ENCODE measurements around the gene ANKRD27.
A peak's percentile ranks its signal among the peaks of the same experiment; 100 is the strongest.
"Not testable (repeated sequence)": the region's sequence is repeated elsewhere in the genome, so short reads cannot be mapped to it uniquely, and the experiment has no call there.

ANKRD27 gene

DNA sequence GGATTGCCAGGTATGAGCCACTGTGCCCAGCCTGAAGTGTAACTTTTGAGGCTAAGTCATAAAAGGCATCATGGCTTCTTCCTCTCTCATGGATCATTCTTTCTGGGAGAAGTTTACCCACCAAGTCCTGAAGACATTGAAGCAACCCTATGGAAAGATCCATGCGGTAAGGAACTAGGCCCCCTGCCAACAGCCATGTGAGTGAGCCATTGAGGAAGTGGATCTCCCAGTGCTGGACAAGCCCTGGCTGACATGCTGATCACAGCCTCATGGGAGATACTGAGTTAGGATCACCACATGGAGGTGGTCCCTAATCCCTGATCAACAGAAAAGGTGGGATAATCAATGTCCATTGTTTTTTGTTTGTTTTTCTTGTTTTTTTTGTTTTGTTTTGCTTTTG lies 13.3 kb upstream of the ANKRD27 start:
- no peak for DNase-seq (ENCODE audit: low spot score)

DNA sequence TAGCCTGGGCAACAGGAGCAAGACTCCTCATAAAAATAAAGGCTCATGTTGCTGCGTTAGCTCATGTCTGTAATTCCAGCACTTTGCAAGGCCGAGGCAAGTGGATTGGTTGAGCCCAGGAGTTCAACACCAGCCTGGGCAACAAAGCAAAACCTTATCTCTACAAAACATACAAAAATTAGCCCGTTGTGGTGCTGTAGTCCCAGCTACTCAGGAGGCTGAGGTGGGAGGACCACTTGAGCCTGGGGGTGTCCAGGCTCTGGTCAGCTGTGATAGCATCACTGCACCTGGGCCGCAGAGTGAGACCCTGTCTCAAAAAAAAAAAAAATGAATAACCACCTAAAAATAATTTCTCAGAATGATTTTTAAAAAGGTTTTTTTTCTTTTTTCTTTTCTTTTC lies 12.7 kb upstream of the ANKRD27 start:
- no peak for DNase-seq (ENCODE audit: low spot score)

DNA sequence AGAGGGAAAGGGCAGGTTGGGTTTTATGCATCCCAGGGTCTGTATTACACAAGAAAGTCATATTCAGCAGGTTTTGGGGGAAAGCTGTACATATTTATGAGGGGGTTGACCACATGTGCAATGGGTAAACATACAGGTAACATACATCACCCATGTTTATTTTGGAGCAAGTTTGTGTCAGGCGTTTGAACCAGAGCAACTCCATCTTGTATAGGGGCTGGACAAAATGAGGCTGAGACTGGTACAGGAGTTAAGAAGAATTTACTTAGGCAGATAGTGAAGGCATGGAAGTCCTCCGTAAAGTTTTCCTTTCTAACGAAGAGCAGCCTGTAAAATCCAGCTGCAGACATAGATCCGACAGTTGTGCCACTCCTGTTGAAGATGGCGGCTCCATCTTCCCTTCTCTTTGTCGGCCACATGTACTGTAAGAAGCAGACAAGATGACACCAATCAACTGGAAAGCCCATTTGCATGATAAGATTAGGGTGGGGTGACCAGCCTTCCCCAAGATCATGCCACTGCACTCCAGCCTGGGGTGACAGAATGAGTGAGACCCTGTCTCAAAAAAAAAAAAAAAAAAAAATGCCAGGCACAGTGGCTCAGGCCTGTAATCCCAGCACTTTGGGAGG lies 12.0 kb upstream of the ANKRD27 start:
- DNase-seq (ENCODE audit: low spot score), result no peak

DNA sequence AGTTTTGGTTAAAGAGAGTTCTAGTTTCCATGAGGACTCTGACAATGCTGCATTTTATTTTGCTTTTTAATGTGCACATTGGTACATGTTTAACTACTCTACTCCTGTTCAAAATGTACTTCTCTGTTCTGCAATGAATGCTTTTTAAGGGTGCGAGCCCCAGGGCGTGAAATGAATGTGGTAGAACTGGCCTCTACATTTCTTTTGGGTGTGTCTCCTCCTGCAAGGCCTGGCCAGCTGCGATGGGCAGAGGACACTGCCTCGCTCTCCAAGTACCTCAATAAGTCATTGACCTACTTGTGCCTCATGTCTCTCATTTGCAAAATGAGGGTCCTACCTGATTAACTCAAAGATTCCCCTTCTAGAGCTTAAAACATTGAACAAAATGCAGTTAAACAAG lies 7.3 kb upstream of the ANKRD27 start:
- DNase-seq (ENCODE audit: low spot score), result no peak

DNA sequence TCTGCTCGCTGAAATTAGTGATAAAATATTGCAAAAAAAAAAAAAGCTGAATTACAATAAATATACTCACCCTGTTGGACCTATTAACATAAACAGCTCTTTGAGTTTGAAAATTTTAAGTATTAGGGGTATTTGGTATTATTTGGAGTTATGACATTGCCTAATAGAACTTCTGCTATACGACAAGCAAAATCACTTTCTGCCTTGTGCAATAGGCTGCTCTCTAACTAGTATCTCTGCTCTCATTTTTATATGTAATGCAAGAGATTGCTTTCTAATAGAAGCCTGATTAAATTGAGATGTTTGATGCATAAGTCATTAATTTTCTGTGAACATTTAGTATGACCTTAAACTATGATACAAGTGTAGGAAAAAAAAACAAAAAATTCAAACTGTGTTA lies 6.0 kb upstream of the ANKRD27 start:
- no peak for DNase-seq (ENCODE audit: low spot score)

DNA sequence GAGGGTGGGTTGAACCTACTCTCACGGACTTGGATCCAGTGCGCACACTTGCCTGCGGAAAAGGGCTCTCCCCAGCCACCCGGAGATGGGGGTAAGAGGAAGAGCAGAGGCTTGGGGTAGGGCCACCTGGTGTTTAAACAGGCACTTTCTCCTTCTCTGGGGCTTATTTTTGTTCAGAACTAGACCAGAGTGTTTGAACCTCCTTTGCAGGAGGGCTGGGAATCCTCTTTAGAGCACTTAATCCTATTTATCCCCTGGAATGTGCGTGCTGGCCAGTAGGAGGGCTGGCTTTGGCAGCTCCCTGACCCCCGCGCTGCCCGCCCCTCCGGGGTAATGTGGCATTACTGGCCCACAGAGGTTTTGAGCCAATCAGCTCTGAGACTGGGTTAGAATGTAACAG lies 2.7 kb upstream of the ANKRD27 start:
- DNase-seq (ENCODE audit: low spot score), result no peak

DNA sequence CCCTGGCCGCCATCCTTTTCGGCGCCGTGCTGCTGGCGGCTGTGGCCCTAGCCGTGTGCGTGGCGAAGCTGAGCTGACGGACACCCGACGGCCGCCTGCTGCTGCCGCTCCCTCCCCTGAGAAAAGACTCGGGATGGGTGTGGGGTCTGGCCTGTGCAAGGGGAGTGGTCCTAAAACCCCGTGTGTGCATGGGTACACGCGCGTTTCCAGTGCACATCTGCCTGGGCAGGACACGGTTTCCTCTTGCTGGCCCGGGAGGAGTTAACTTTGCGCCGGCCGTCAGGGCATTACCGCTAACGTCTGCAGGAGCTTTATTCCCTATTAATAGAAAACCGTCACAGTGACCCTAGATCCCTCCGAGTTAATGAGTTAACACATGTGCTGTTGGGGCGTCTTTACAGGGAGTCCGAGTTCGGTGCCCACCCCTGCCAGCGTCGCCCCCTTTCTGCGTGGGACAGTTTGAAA lies 1.9 kb upstream of the ANKRD27 start:
- DNase-seq (ENCODE audit: low spot score), result no peak

DNA sequence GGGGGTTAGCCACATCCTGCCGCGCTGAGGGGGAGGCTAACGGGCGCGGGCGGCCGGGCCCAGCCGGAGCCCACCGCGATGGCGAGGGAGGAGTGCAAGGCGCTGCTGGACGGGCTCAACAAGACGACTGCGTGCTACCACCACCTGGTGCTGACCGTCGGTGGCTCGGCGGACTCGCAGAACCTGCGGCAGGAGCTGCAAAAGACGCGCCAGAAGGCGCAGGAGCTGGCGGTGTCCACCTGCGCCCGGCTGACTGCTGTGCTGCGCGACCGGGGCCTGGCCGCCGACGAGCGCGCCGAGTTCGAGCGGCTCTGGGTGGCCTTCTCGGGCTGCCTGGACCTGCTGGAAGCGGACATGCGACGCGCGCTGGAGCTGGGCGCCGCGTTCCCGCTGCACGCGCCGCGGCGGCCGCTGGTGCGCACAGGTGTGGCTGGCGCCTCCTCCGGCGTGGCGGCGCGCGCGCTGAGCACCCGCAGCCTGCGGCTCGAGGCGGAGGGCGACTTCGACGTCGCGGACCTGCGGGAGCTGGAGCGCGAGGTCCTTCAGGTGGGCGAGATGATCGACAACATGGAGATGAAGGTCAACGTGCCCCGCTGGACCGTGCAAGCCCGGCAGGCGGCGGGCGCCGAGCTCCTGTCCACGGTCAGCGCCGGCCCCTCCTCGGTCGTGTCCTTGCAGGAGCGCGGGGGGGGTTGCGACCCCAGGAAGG lies 1.4 kb upstream of the ANKRD27 start:
- DNase-seq (ENCODE audit: low spot score), result no peak

DNA sequence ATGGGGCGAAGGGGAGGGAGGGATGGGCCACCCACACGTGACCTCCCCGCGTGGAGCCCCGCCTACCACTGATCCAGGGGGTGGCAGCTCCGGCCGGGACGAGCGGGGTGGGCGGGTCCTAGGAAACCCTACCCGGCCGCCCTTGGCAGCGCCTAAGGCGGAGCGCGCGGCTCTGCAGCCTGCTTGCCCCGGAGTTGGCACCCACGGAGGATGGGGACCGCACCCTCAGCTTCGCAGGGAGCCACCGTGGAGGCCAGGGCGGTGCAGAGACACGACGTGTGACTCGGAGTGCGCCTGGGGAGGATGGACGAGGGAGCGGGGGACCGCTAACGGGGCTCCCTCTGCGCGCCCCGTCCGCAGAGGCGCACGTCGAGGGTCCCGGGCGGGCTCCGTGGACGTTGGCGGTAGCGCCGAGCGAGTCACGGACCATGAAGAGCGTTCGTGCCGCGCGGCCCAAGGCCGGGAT lies 773 bp upstream of the ANKRD27 start, which contains the start of gene RGS9BP:
Gene RGS9BP (plus strand): TSS at position 129 of the 466 bp plus-strand sequence. CDS start 416 bp downstream, outside the sequence.
- peak; percentile 83 for DNase-seq (ENCODE audit: low spot score)

DNA sequence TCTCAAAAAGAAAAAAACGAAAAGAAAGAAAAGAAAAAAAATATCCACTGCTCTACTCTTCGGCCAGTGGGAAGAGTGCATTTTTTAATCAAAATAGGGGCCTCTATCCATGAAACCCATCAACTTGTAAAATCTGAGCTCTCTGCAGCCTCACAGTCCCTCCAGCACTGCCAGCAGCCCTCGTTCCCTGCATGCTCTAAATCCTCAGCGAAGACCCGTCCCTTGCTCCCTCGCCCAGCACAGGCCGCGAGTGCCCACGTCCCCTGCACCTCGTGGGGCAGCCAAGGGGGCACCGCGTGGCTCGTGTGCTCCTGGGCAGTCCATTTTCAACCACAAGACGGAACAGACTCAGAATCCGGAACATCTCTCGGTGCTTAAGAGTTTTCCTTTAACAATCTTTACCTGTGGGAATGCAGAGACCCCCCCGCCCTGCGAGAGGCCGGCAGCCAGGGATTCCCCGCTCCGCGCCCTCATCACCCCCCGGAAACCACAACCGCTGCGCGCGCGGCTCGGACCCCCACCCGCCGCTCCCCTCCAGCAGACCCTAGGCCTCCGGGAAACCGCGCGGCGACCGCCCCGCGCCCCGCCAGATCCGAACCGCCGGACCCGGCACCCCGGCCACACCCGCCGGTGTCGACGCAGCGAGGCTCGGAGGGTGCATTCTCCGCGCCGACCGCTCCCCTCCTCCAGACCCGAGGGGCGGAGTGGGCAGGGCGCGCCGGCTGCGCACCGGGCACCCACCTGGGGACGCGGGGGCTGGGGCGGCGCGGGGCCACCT lies 638 bp downstream of the ANKRD27 start:
- DNase-seq (ENCODE audit: low spot score), result no peak

DNA sequence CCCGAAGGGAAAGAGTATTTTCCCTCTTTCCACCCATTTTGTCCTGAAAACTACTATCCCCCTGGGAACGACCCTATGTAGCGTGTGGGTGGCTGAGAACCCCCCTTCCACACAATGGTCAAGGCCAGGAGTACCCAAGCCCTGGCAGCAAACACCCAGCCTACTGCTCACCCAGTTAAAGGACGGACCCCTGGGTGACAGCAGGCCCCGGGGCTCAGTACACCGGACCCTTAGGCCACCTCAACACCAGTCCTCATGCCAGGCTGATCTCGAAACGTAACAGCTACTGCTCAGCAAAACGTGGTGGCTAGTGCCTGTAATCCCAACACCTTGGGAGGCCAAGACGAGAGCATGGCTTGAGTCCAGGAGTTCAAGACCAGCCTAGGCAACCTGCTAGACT lies 1.4 kb downstream of the ANKRD27 start:
- DNase-seq (ENCODE audit: low spot score), result no peak

DNA sequence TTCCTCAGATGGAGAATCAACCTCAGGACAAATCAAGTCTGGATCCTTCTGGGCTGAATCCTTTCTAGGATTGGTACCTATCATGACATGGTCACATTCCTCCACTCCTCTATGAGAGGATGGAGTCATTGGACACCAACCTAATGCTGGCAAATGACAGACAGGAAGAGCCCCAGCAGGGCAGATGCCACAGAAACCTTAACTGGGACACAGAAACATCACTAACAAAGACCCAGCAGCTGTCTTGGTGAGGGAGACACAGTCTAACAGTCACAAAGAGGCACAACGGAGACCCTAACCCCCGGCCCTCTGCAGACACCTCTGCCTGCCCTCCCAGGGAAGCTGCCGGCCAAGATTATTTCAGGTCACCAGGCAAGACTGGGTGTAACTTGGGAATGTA lies 2.1 kb downstream of the ANKRD27 start:
- no peak for DNase-seq (ENCODE audit: low spot score)

DNA sequence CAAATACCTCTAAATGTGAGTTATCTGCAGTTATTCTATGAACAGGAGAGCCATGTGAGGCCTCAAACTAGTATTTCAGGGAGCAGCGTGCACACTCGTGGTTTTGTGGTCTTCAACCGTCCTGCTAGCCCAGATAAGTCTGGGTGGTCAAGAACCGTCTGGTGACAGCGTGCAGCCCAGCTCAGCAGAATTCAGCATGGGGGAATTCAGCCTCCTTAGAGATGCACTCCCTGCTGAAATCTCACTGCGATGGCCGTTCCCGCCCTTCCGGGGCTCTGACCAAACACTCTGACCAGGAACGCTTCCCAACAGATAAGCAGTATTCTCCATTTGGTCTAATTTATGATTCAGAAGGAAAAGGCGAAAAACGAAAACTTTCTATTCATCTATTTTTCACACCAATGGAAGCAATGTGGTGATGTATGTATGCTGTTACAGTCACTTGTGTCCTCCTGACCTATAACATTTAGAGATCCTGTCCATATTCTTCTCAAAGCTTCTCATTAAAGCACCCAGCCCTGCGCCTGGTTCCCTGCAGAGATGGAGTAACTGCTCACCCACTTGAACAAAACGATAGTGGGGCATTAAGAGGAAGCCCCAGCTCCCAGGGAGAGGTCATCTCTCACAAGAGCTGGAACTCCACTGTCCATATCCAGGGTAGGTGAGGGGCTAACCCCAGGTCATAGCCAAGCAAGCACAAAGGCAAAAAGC lies 2.9 kb downstream of the ANKRD27 start:
- DNase-seq (ENCODE audit: low spot score), result no peak

DNA sequence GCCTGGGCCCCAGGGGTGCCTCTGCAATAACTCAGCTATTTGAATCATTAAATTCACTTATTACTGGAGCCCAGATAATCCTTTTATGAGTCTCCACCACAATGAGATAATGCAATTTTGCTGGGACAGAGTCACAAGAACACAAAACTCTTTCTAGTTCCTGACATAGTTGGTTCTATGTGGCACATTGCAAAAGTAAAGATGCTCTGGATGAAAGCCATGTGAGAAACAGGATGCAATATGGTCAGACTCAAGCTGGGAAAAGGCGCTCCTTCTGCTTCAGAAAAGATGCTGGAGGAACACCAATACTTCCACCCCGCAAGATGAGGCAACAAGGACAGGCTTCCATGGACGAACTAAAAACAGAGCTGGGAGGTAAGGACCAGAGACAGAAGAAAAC lies 5.7 kb downstream of the ANKRD27 start:
- no peak for DNase-seq (ENCODE audit: low spot score)

DNA sequence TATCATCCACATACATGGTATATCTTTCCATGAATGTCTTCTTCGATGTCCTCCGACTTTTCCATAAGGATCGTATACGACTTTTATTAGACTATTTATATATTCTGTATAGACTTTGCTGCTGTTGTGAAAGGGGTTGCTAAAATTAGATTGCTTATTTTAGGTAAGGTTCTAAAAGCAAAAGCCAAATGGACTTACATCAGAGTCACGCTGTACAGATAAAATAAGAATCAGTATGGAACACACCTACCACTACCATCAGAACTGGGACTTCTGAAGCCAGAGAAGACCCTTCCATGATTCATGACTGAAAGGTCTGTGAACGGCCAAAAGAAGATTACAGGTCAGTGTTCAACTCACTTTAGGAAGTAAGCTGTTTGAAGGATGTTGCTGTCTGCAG lies 8.9 kb downstream of the ANKRD27 start:
- DNase-seq (ENCODE audit: low spot score), result no peak

DNA sequence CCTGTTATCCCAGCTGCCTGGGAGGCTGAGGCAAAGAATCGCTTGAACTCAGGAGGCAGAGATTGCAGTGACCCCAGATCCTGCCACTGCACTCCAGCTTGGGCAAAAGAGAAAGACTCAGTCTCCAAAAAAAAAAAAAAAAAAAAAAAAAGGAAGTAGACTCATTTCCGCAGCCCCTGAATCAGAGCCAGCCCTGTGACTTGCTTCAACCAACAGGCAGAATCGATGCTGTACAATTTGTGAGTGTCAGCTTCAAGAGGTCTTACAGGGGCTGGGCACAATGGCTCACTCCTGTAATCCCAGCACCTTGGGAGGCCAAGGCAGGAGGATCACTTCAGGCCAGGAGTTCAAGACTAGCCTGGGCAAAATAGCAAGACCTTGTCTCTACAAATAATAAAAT lies 12.8 kb downstream of the ANKRD27 start:
- no peak for DNase-seq (ENCODE audit: low spot score)

DNA sequence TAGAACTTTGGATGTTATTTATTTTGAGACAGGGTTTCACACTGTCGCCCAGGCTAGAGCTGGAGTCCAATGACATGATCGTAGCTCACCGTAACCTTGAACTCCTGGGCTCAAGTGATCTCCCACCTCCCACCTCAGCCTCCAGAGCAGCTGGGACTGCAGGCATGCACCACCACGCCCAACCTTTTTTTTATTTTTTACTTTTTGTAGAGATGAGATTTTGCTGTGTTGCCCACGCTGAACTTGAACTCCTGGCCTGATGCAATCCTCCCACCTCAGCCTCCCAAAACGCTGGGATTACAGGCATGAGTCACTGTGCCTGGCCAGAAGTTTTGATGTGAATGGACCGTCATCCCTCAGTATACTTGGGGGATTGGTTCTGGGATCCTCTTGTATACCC lies 13.7 kb downstream of the ANKRD27 start:
- DNase-seq (ENCODE audit: low spot score), result no peak

DNA sequence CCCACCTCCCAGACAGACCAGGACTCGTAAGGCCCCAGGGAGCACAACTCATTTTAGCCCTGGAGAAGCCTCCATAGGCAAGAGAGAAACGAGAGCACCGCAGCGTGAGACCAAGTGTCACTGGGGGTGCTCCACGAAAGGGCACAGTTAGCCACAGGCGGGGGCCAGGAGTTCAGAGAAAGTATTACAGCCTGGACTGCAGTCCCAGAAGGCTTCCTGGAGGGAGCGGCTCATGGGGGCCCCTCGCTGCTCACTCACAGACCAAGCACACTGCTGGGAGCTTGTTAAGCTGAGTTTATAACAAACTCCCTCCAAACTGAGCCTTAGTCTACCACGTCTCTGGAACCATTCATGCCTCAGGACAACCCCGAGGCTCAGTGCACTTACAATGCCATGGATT lies 16.5 kb downstream of the ANKRD27 start:
- DNase-seq (ENCODE audit: low spot score), result no peak

DNA sequence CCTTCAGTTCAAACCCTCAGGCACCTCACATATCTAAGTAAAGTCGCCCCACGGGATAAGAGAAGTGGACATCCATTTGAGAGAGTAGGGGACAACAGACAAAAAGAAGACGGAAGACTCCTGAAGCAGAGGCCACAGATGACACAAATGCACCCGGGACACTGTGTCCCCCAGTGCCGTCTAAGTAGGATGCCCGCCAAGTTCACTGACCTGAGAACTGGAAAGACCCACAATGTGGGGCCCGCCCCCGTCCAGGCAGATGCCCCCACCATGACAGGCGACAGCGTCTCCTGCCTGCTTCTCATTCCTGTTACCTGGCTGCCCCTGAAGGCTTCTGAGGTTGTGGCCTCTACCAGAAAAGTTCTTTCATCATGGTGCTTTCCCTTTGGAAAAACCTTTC lies 16.9 kb downstream of the ANKRD27 start:
- no peak for DNase-seq (ENCODE audit: low spot score)

DNA sequence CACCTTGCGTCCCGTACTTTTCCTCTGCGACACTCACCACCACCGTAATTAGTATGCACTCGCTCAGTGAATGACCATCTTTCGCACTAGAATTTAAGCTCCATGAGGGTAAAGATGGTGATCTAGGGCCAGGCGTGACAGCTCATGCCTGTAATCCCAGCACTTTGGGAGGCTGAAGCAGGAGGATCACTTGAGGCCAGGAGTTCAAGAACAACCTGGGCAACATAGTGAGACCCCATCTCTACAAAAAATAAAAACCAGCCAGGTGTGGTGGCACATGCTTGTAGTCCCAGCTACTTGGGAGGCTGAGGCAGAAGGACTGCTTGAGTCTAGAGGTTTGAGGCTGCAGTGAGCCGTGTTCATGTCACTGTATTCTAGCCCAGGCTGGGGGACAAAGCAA lies 18.6 kb downstream of the ANKRD27 start:
- not testable (repeated sequence) for DNase-seq (ENCODE audit: low spot score)

DNA sequence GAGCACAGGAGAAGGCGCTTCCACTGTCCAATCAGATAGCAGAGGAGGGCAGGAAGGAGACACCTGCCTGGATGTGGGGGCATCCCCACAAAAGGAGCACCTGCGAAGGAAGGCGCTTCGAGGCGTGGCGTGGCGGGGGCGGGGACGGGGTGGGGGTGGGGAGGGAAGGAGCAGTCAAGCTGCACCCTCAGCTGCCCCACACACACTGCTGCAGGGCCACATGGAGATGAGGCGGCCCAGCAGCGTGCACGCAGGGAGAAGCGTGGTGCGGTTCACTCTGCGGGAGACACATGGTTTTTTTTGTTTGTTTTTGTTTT lies 21.4 kb downstream of the ANKRD27 start:
- no peak for DNase-seq (ENCODE audit: low spot score)

DNA sequence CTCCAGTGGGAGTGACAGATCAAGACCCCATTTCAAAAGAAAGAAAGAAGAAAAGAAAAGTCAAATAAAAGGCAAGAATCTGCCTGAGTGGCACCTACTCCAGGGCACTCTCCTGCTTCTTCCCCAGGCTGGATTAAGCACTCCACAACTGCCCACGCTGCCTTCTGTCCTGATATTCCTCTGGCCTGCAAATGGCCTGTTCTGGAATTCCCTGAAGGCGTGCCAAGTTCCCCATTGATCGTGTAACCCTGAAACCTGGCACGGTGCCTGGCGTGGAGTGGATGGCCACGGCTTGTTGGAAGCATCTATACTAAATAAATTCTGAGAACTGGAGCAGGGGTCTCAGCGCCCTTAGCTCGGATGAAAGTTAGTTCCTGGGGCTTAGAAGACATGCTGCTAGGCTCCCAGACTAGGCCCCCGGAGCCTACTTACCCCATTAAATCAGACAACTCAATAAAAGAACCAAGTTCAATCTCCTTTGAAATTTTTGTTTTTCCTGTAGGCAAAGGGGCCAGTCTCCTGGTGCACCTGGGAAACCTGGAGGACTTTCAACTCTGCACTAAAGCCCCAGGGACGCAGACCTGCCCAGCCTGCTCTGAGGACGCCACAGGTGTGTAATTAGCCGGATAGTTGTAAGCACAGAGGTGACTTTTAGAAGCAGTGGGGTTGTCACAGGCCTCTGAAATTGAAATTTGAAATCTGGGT lies 21.9 kb downstream of the ANKRD27 start:
- peak; percentile 18 for DNase-seq (ENCODE audit: low spot score)
